ENCODE data around the gene SLC1A5.
"Not testable (repeated sequence)": the region's sequence is repeated elsewhere in the genome, so short reads cannot be mapped to it uniquely, and the experiment has no call there.

The SLC1A5 gene

GRCh38 chr19:46766569-46767317 lies 21.7 kb downstream of the SLC1A5 start:
- DNase-seq = peak; percentile 53

GRCh38 chr19:46764817-46765291 lies 23.5 kb downstream of the SLC1A5 start:
- no peak for DNase-seq

GRCh38 chr19:46762245-46762890 lies 26.0 kb downstream of the SLC1A5 start:
- no peak for DNase-seq

GRCh38 chr19:46761418-46761831 lies 27.0 kb downstream of the SLC1A5 start:
- DNase-seq = no peak

GRCh38 chr19:46760897-46761296 lies 27.5 kb downstream of the SLC1A5 start:
- not testable (repeated sequence) for DNase-seq

GRCh38 chr19:46760363-46760762 lies 28.0 kb downstream of the SLC1A5 start:
- DNase-seq = no peak

GRCh38 chr19:46759817-46760333 lies 28.5 kb downstream of the SLC1A5 start:
- no peak for DNase-seq

- DNase-seq = no peak
These were observed 29.2 kb downstream of the SLC1A5 start for GRCh38 chr19:46759206-46759605.

GRCh38 chr19:46756544-46756888 lies 31.9 kb downstream of the SLC1A5 start:
- no peak for DNase-seq

GRCh38 chr19:46755853-46756543 lies 32.4 kb downstream of the SLC1A5 start:
- DNase-seq = no peak

GRCh38 chr19:46755077-46755852 lies 33.1 kb downstream of the SLC1A5 start:
- no peak for DNase-seq

- DNase-seq = peak; percentile 72
These were observed 34.8 kb downstream of the SLC1A5 start for GRCh38 chr19:46753420-46754155.

- DNase-seq = peak; percentile 80
These were observed 39.9 kb downstream of the SLC1A5 start for GRCh38 chr19:46748325-46749109.

- peak; percentile 56 for DNase-seq
These were observed 41.9 kb downstream of the SLC1A5 start, which contains the start of gene STRN4 for GRCh38 chr19:46746281-46747057. Gene STRN4, minus strand, starts transcription at chr19:46746450. Its CDS starts 20 bp downstream, at chr19:46746430.

GRCh38 chr19:46745521-46746280 lies 42.7 kb downstream of the SLC1A5 start, which contains the start of gene FKRP:
Gene FKRP, plus strand, starts transcription at chr19:46746057. Its CDS starts 9,394 bp downstream, at chr19:46755451.
- peak; percentile 20 for DNase-seq

- DNase-seq = no peak
These were observed 43.4 kb downstream of the SLC1A5 start for GRCh38 chr19:46745030-46745429.

GRCh38 chr19:46744005-46744691 lies 44.2 kb downstream of the SLC1A5 start:
- DNase-seq = no peak

- DNase-seq = no peak
These were observed 45.4 kb downstream of the SLC1A5 start for GRCh38 chr19:46742926-46743480.
